ENCODE measurements around the gene COX4I1.

GRCh38 chr16:85835956-85836705 lies 36.6 kb downstream of the COX4I1 start:
- TF ChIP-seq POLR2A (IDR thresholded peaks at IDR 0.05; ENCODE audit: low read depth, low read length) (no peak), POLR2AphosphoS5 (IDR thresholded peaks at IDR 0.05; ENCODE audit: low read depth, low read length) (no peak), TAF1 (IDR thresholded peaks at IDR 0.05; ENCODE audit: low read depth, low read length) (no peak), SPI1 (IDR thresholded peaks at IDR 0.05; ENCODE audit: low read depth, low read length) (no peak), PAX5 (IDR thresholded peaks at IDR 0.05; ENCODE audit: insufficient read depth, low read length, severe bottlenecking) (no peak), POU2F2 (IDR thresholded peaks at IDR 0.05; ENCODE audit: low read depth, low read length) (no peak)
